CD14-positive monocyte (primary cell): ENCODE data around the gene ALDH1A3. TPM values are rescaled to one million over a fixed set of nuclear protein-coding genes. Genes with fewer than 3 reads are reported as not detected.

Experiments
- DNase-seq, 3 donors: peaks; one replicate each; pipeline ENCODE4 v3.0.0-alpha.2; 2011 to 2022
- H2AFZ ChIP-seq: 2 replicates; pipeline ENCODE4 v1.6.0; 2012; ENCODE audit warnings: mild to moderate bottlenecking, low read depth, low read length, inconsistent platforms; ENCODE audit not compliant: insufficient read depth, poor library complexity, severe bottlenecking
- H3K27ac ChIP-seq, 2 donors: 1 replicate in 1 of 2; 2 replicates in 1 of 2; pipeline ENCODE4 v1.5.1; 2012 to 2013; ENCODE audit warnings: low read length in 2 of 2, control low read depth in 1 of 2, inconsistent platforms in 1 of 2, low read depth in 1 of 2, mild to moderate bottlenecking in 1 of 2
- H3K27me3 ChIP-seq, 2 donors: one replicate each; pipeline versions ENCODE4 v1.6.0 to v1.6.1; 2011 to 2013; ENCODE audit warnings: low read length in 2 of 2; ENCODE audit not compliant: control insufficient read depth in 2 of 2, insufficient read depth in 2 of 2
- H3K36me3 ChIP-seq, 2 donors: replicated peaks in 1 of 2; 1 replicate in 1 of 2; 2 replicates in 1 of 2; pipeline versions ENCODE4 v1.5.1 to v1.6.1; 2012 to 2013; ENCODE audit warnings: low read length in 2 of 2, control low read depth in 1 of 2, inconsistent platforms in 1 of 2, mild to moderate bottlenecking in 1 of 2; ENCODE audit not compliant: insufficient read depth in 2 of 2, control insufficient read depth in 1 of 2
- H3K4me1 ChIP-seq, 2 donors: 1 replicate in 1 of 2; 2 replicates in 1 of 2; pipeline versions ENCODE4 v1.5.1 to v1.6.1; 2012 to 2013; ENCODE audit warnings: low read length in 2 of 2, control low read depth in 1 of 2, inconsistent platforms in 1 of 2, mild to moderate bottlenecking in 1 of 2, moderate library complexity in 1 of 2; ENCODE audit not compliant: insufficient read depth in 2 of 2, control insufficient read depth in 1 of 2
- H3K4me2 ChIP-seq: replicated peaks from 2 replicates; pipeline ENCODE3; 2012; ENCODE audit warnings: low read length, moderate library complexity, mild to moderate bottlenecking; ENCODE audit not compliant: poor library complexity, severe bottlenecking; ENCODE audit errors: extremely low read depth
- H3K4me3 ChIP-seq, 3 experiments: fragments of 200-600 bp in 1 of 3; sonication (generic) in 1 of 3; replicated peaks in 1 of 3; 1 replicate in 2 of 3; 2 replicates in 1 of 3; pipeline ENCODE4 v1.5.1; 2011 to 2013; ENCODE audit warnings: low read length in 3 of 3, mild to moderate bottlenecking in 3 of 3, control low read depth in 2 of 3, low read depth in 2 of 3, inconsistent platforms in 1 of 3, moderate library complexity in 1 of 3
- H3K79me2 ChIP-seq: 2 replicates; pipeline ENCODE4 v1.6.0; 2012; ENCODE audit warnings: mild to moderate bottlenecking, control low read depth, inconsistent platforms, low read length, moderate library complexity; ENCODE audit not compliant: insufficient read depth
- H3K9ac ChIP-seq: 2 replicates; pipeline ENCODE4 v1.6.0; 2017; ENCODE audit warnings: low read length, mild to moderate bottlenecking; ENCODE audit not compliant: insufficient read depth, poor library complexity, severe bottlenecking
- H3K9me3 ChIP-seq, 2 donors: replicated peaks in 1 of 2; 1 replicate in 1 of 2; 2 replicates in 1 of 2; pipeline versions ENCODE4 v1.5.1 to v1.6.1; 2012 to 2013; ENCODE audit warnings: low read length in 2 of 2, control low read depth in 1 of 2; ENCODE audit not compliant: control insufficient read depth in 1 of 2, insufficient read depth in 1 of 2
- H4K20me1 ChIP-seq: 2 replicates; pipeline ENCODE4 v1.6.0; 2012; ENCODE audit warnings: mild to moderate bottlenecking, low read length, control low read depth, moderate library complexity; ENCODE audit not compliant: insufficient read depth
- H3K27ac Mint-ChIP-seq, 7 donors: one replicate each; pipeline ENCODE4 v1.8.0; 2020; ENCODE audit warnings: mild to moderate bottlenecking in 7 of 7, mixed read lengths in 7 of 7, moderate library complexity in 6 of 7, inconsistent platforms in 2 of 7
- H3K27me3 Mint-ChIP-seq, 3 donors: one replicate each; pipeline ENCODE4 v1.8.0; 2021 to 2022; ENCODE audit warnings: low read depth in 3 of 3, mild to moderate bottlenecking in 3 of 3, mixed read lengths in 3 of 3, moderate library complexity in 3 of 3, inconsistent platforms in 1 of 3
- H3K36me3 Mint-ChIP-seq, 2 donors: one replicate each; pipeline ENCODE4 v1.8.0; 2020; ENCODE audit warnings: mixed read lengths in 2 of 2, inconsistent platforms in 1 of 2, mild to moderate bottlenecking in 1 of 2
- H3K4me1 Mint-ChIP-seq: one replicate; pipeline ENCODE4 v1.8.0; 2020; ENCODE audit warnings: mild to moderate bottlenecking, mixed read lengths
- H3K4me3 Mint-ChIP-seq, 2 donors: one replicate each; pipeline ENCODE4 v1.8.0; 2020; ENCODE audit warnings: mild to moderate bottlenecking in 2 of 2, mixed read lengths in 2 of 2, moderate library complexity in 1 of 2
- H3K9me3 Mint-ChIP-seq, 7 donors: one replicate each; pipeline ENCODE4 v1.8.0; 2020 to 2022; ENCODE audit warnings: mixed read lengths in 7 of 7, mild to moderate bottlenecking in 6 of 7, moderate library complexity in 6 of 7, inconsistent platforms in 2 of 7
- WGBS: methylation state at CpG from one replicate; pipeline ENCODE4 v1.1.5; 2013; ENCODE audit warnings: missing lambda C conversion rate; ENCODE audit not compliant: insufficient coverage; 5-methylcytosine and 5-hydroxymethylcytosine counted together
- intact Hi-C, 2 donors: fragments of 100-400 bp; cut with micrococcal nuclease; formaldehyde crosslinking; loops; one replicate each; pipeline versions ENCODE4 v1.15.0 to v1.15.1; 2023
- polyA plus RNA-seq, 3 donors: library from polyadenylated mRNA; depleted of rRNA in 1 of 3; unstranded in 2 of 3; stranded (reverse) in 1 of 3; fragments of 300-500 nt in 2 of 3; fragments of >200 nt in 1 of 3; fragmentation: Illumina TruSeq in 2 of 3; gene quantifications; 1 replicate in 2 of 3; 2 replicates in 1 of 3; pipeline ENCODE4 v1.2.3, GENCODE V29; 2012 to 2021
- TF ChIP-seq, protein P1 (sequence below): fragments of 200-600 bp; IDR thresholded peaks from one replicate; pipeline ENCODE4 v1.8.0; 2022; ENCODE audit warnings: antibody characterized with exemption, mild to moderate bottlenecking

The ALDH1A3 gene
- polyA plus RNA-seq, 3 donors: not detected

DNA sequence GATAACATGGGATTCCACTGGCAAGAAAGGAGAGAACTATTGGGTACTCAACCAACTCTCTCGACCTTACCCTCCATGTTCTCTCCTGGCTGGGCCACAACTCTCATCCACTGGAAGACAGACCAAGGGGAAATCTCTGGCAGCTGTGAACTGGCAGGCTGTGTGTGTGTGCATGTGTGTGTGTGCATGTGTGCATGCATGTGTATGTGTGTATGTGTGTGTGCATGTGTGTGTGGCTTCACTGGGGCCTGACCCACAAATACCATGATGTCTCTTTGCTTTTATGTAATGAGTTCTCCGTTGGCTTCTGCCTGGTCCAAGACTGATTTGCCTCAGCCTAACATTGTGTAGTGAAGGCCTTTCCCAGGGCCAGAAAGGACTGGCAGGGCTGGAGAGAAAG, 4.1 kb upstream of the ALDH1A3 start:
- H3K36me3 ChIP-seq: no peaks in the 10 kb centered on the region
- H3K27me3 ChIP-seq: peaks cover 30 to 48% of the 10 kb centered on the region in 2 donors
- Mint-ChIP-seq H3K9me3 (peaks cover 0 to 9% (median 2%) of the 10 kb centered on the region in 7 donors), H3K4me3 (peak overlapping the region in 1 of 2 donors; percentile 54), H3K4me1 (peaks cover 12% of the 10 kb centered on the region), H3K27me3 (peaks cover 41 to 50% (median 42%) of the 10 kb centered on the region in 3 donors), H3K27ac (no peak overlapping the region), H3K36me3 (no peaks in the 10 kb centered on the region)
- no peak overlapping the region for H3K4me2 ChIP-seq
- H2AFZ ChIP-seq: no peak overlapping the region
- H3K9me3 ChIP-seq: peaks cover 0 to 10% of the 10 kb centered on the region in 2 donors
- no CpG with 5 or more reads among the region's 2 CpGs for whole genome bisulfite sequencing
- no peaks in the 10 kb centered on the region for H3K79me2 ChIP-seq
- H3K9ac ChIP-seq: no peak overlapping the region
- intact Hi-C loops: no loop called here
- no peak overlapping the region for H3K4me3 ChIP-seq
- DNase-seq: no peak
- no peaks in the 10 kb centered on the region for H4K20me1 ChIP-seq
- H3K4me1 ChIP-seq: peaks cover 0 to 11% of the 10 kb centered on the region in 2 donors
- H3K27ac ChIP-seq: no peak overlapping the region
- TF ChIP-seq, protein P1, sequence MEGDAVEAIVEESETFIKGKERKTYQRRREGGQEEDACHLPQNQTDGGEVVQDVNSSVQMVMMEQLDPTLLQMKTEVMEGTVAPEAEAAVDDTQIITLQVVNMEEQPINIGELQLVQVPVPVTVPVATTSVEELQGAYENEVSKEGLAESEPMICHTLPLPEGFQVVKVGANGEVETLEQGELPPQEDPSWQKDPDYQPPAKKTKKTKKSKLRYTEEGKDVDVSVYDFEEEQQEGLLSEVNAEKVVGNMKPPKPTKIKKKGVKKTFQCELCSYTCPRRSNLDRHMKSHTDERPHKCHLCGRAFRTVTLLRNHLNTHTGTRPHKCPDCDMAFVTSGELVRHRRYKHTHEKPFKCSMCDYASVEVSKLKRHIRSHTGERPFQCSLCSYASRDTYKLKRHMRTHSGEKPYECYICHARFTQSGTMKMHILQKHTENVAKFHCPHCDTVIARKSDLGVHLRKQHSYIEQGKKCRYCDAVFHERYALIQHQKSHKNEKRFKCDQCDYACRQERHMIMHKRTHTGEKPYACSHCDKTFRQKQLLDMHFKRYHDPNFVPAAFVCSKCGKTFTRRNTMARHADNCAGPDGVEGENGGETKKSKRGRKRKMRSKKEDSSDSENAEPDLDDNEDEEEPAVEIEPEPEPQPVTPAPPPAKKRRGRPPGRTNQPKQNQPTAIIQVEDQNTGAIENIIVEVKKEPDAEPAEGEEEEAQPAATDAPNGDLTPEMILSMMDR: no peak

DNA sequence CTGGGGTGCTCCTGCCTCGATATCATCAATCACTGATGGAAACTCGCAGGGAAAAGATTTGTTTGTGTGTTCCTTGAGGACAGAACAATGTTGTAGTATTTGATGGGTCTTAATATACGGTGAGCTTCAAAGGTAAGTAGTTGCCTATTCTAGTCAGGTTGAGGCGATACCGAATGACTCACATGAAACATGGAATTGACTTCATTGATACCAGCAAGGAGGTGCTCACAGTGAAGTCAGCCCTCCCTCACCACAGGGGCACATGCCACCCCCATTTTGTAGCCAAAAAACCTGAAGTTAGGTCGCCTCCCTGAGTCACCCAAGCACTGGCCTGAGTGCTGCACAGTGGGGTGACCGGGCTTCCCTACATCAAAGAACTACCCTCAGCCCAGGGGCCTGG, 3.7 kb upstream of the ALDH1A3 start:
- WGBS: 92% methylated on average over 2 of the region's 7 CpGs
- Histone ChIP-seq H4K20me1 (no peaks in the 10 kb centered on the region), H3K9ac (no peak overlapping the region), H3K9me3 (peaks cover 0 to 13% of the 10 kb centered on the region in 2 donors), H3K27me3 (peaks cover 35 to 53% of the 10 kb centered on the region in 2 donors), H3K4me3 (no peak overlapping the region), H3K27ac (no peak overlapping the region), H3K4me2 (no peak overlapping the region), H3K4me1 (peaks cover 0 to 12% of the 10 kb centered on the region in 2 donors), H3K36me3 (no peaks in the 10 kb centered on the region), H2AFZ (no peak overlapping the region), H3K79me2 (no peaks in the 10 kb centered on the region)
- H3K36me3 Mint-ChIP-seq: no peaks in the 10 kb centered on the region
- TF ChIP-seq, protein P1: no peak
- peaks cover 46 to 55% (median 47%) of the 10 kb centered on the region in 3 donors for H3K27me3 Mint-ChIP-seq
- H3K4me3 Mint-ChIP-seq: peak overlapping the region in 1 of 2 donors; percentile 57
- H3K27ac Mint-ChIP-seq: no peak overlapping the region
- no peak for DNase-seq
- intact Hi-C loops: no loop called here
- peaks cover 0 to 9% (median 3%) of the 10 kb centered on the region in 7 donors for H3K9me3 Mint-ChIP-seq
- H3K4me1 Mint-ChIP-seq: peaks cover 13% of the 10 kb centered on the region
